A549 (cell line): ENCODE results near the gene BNIP1. TPM values are rescaled to one million over a fixed set of nuclear protein-coding genes. Genes with fewer than 3 reads are reported as not detected.
"Not testable (repeated sequence)": the region's sequence is repeated elsewhere in the genome, so short reads cannot be mapped to it uniquely, and the experiment has no call there.

ENCODE experiments used
- ATAC-seq, 2 experiments: fragments of 200-7000 bp in 1 of 2; fragments of >200 bp in 1 of 2; cut with Nextera tagmentation in 1 of 2; cut with Tn5 transposase in 1 of 2; 3 replicates each; pipeline versions ENCODE4 v1.8.0 to v1.9.1; 2018 to 2020; ENCODE audit warnings: mild to moderate bottlenecking in 1 of 2, moderate library complexity in 1 of 2
- CTCF ChIA-PET: fragments of 300-600 bp; sonication (Branson Sonifier 250); formaldehyde crosslinking; extraction: SDS; loops from one replicate; lab custom pipeline; 2021; ENCODE audit warnings: antibody characterized with exemption, inconsistent platforms; lab: Yijun Ruan, JAX
- POLR2A ChIA-PET: fragments of 350-600 bp; formaldehyde crosslinking; extraction: SDS; loops from one replicate; lab custom pipeline; 2021; ENCODE audit warnings: antibody characterized with exemption, inconsistent platforms; lab: Yijun Ruan, JAX
- DNase-seq, 2 experiments: peaks; one replicate each; pipeline versions ENCODE4 v3.0.0 to v3.0.0-alpha.2; 2011 to 2016; ENCODE audit warnings: low read depth in 1 of 2, low spot score in 1 of 2
- FAIRE-seq: peaks from 2 replicates; lab custom pipeline; 2011; peaks lifted over from hg19 to GRCh38; lab: Jason Lieb, UNC
- H3K27ac ChIP-seq, 2 experiments: fragments of >200 bp; sonication (Bioruptor Twin); formaldehyde crosslinking; 3 replicates each; pipeline ENCODE4 v1.5.1; 2016 to 2017
- H3K4me1 ChIP-seq: fragments of >200 bp; sonication (Bioruptor Twin); formaldehyde crosslinking; 3 replicates; pipeline ENCODE4 v1.6.1; 2016
- H3K4me2 ChIP-seq: fragments of >200 bp; sonication (Bioruptor Twin); formaldehyde crosslinking; 3 replicates; pipeline ENCODE4 v1.6.1; 2016
- H3K4me3 ChIP-seq: fragments of >200 bp; sonication (Bioruptor Twin); formaldehyde crosslinking; 3 replicates; pipeline ENCODE4 v1.5.1; 2016
- H3K9me3 ChIP-seq: fragments of >200 bp; sonication (Bioruptor Twin); formaldehyde crosslinking; 3 replicates; pipeline ENCODE4 v1.6.1; 2016
- BHLHE40 ChIP-seq: IDR thresholded peaks from 2 replicates; pipeline ENCODE4 v1.6.1; 2012; ENCODE audit warnings: low read depth, low read length, inconsistent platforms
- EHMT2 ChIP-seq: fragments of 200-600 bp; sonication (generic); IDR thresholded peaks from 2 replicates; pipeline ENCODE4 v1.6.1; 2016; ENCODE audit warnings: antibody characterized with exemption, low read depth, mild to moderate bottlenecking, moderate library complexity
- EP300 ChIP-seq, 2 experiments: fragments of >200 bp; sonication (Bioruptor Twin); formaldehyde crosslinking; IDR thresholded peaks; 2 replicates in 1 of 2; 3 replicates in 1 of 2; pipeline ENCODE4 v1.6.1; 2016 to 2017
- FOSL2 ChIP-seq, 2 experiments: fragments of 450-650 bp in 1 of 2; fragments of >200 bp in 1 of 2; sonication (Bioruptor Twin) in 1 of 2; formaldehyde crosslinking; IDR thresholded peaks; 2 replicates each; pipeline versions ENCODE4 v1.5.0 to v1.6.1; 2016 to 2020; ENCODE audit warnings: mild to moderate bottlenecking in 1 of 2, moderate library complexity in 1 of 2
- HDAC2 ChIP-seq: fragments of 200-600 bp; sonication (generic); IDR thresholded peaks from 2 replicates; pipeline ENCODE4 v1.6.1; 2016
- JUN ChIP-seq, 2 experiments: fragments of >200 bp; sonication (Bioruptor Twin); formaldehyde crosslinking; IDR thresholded peaks; 2 replicates in 1 of 2; 3 replicates in 1 of 2; pipeline ENCODE4 v1.6.1; 2016 to 2017
- MAFK ChIP-seq: fragments of 450-650 bp; IDR thresholded peaks from 2 replicates; pipeline ENCODE4 v1.6.1; 2014; ENCODE audit not compliant: partially characterized antibody
- MAX ChIP-seq: IDR thresholded peaks from 2 replicates; pipeline ENCODE4 v1.6.1; 2012
- MYC ChIP-seq: IDR thresholded peaks from 2 replicates; pipeline ENCODE4 v1.6.1; 2012; ENCODE audit warnings: mild to moderate bottlenecking, inconsistent platforms, low read length, improper control_type of control experiment, borderline replicate concordance
- NPAS2 ChIP-seq: fragments of 250-450 bp; sonication (Bioruptor Pico); IDR thresholded peaks from 2 replicates; pipeline ENCODE4 v1.8.0; 2022; ENCODE audit warnings: mild to moderate bottlenecking, moderate library complexity, borderline replicate concordance
- NR3C1 ChIP-seq: fragments of >200 bp; sonication (Bioruptor Twin); formaldehyde crosslinking; IDR thresholded peaks from 3 replicates; pipeline ENCODE4 v1.6.1; 2017
- PHF8 ChIP-seq: fragments of 200-600 bp; sonication (generic); IDR thresholded peaks from 2 replicates; pipeline ENCODE4 v1.6.1; 2016; ENCODE audit warnings: low read depth, mild to moderate bottlenecking, antibody characterized with exemption, moderate library complexity, borderline replicate concordance
- RCOR1 ChIP-seq: fragments of 150-350 bp; IDR thresholded peaks from 2 replicates; pipeline ENCODE4 v1.6.1; 2014; ENCODE audit warnings: antibody characterized with exemption, low read length, low read depth
- REST ChIP-seq: fragments of 200-600 bp; sonication (generic); IDR thresholded peaks from 2 replicates; pipeline ENCODE4 v1.6.1; 2016; ENCODE audit warnings: antibody characterized with exemption, mild to moderate bottlenecking, moderate library complexity
- RFX5 ChIP-seq: fragments of 450-650 bp; IDR thresholded peaks from 2 replicates; pipeline ENCODE4 v1.7.1; 2014; ENCODE audit warnings: antibody characterized with exemption, mild to moderate bottlenecking, moderate library complexity
- RNF2 ChIP-seq: fragments of 200-600 bp; sonication (generic); IDR thresholded peaks from 2 replicates; pipeline ENCODE4 v1.6.1; 2016; ENCODE audit warnings: low read depth, mild to moderate bottlenecking, antibody characterized with exemption, moderate library complexity, borderline replicate concordance
- ZC3H11A ChIP-seq: fragments of 450-650 bp; IDR thresholded peaks from 2 replicates; pipeline ENCODE4 v1.6.1; 2014; ENCODE audit warnings: antibody characterized with exemption, mild to moderate bottlenecking
- ZNF302 ChIP-seq: fragments of 250-450 bp; sonication (Bioruptor Pico); IDR thresholded peaks from 2 replicates; pipeline ENCODE4 v1.9.0; 2021; ENCODE audit warnings: inconsistent platforms, mild to moderate bottlenecking, moderate library complexity
- ZSCAN20 ChIP-seq: fragments of 250-450 bp; sonication (Bioruptor Pico); IDR thresholded peaks from 2 replicates; pipeline ENCODE4 v1.8.0; 2022; ENCODE audit warnings: mild to moderate bottlenecking, moderate library complexity
- WGBS: methylation state at CpG from one replicate; pipeline ENCODE4 v1.1.6; 2017; ENCODE audit errors: missing lambda C conversion rate; 5-methylcytosine and 5-hydroxymethylcytosine counted together
- polyA plus RNA-seq, 4 experiments: library from polyadenylated mRNA; depleted of rRNA in 3 of 4; stranded (reverse); fragments of >200 nt; fragmentation: RNase III in 1 of 4; extraction: RNeasy Plus Mini Kit Qiagen cat#74134 plus additional on column Dnase treatment in 1 of 4; gene quantifications; 2 replicates in 3 of 4; 3 replicates in 1 of 4; pipeline ENCODE4 v1.2.3, GENCODE V29; 2011 to 2017
- TF ChIP-seq, protein P1 (sequence below): IDR thresholded peaks from 2 replicates; pipeline ENCODE4 v1.6.1; 2012; ENCODE audit warnings: low read depth, borderline replicate concordance
- TF ChIP-seq, protein P2 (sequence below): fragments of 250-450 bp; sonication (Bioruptor Pico); IDR thresholded peaks from 2 replicates; pipeline ENCODE4 v1.5.0; 2021; ENCODE audit warnings: mild to moderate bottlenecking, moderate library complexity, borderline replicate concordance
- TF ChIP-seq, protein P3 (sequence below): fragments of >200 bp; sonication (Bioruptor Twin); formaldehyde crosslinking; IDR thresholded peaks from 2 replicates; pipeline ENCODE4 v1.6.1; 2016

The BNIP1 gene
- polyA plus RNA-seq, 2 of the 4 experiments (the other 2 are of a cell fraction) = 15.8 to 26.7 TPM

DNA sequence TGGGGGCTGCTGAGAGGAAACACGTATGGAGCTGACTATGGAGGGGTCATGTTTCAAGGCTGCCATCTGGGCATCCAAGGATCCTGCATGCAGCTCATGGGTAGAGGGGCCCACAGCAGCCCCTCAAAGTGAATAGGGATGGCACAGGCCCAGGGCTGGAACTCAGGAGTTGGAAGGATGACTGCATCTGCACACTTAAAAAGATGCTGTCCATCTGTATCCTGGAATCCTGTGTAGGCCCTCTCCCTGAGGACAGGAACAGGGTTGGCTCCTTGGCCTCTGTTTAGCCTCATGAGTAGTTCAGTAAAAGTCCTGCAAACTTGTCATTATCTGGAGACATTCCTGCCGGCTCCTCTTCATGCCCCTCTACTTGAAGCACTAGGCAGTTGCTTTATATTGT lies 4.0 kb downstream of the BNIP1 start:
- Histone ChIP-seq H3K4me3 (no peak overlapping the region), H3K4me1 (no peaks in the 10 kb centered on the region), H3K4me2 (no peak overlapping the region), H3K9me3 (no peaks in the 10 kb centered on the region)
- ChIA-PET POLR2A (no interaction called here), CTCF (interaction anchor here (1.5 to 1.9 kb wide), 2 partner anchors 17 to 441 kb away, joined by 3 to 5 read pairs; no protein-coding TSS in a partner anchor)
- FAIRE-seq (no peak), DNase-seq (no peak), ATAC-seq (no peak)
- 100% methylated on average over 2 of the region's 2 CpGs for WGBS
- TF ChIP-seq RNF2 = no peak
- no peak for TF ChIP-seq NR3C1
- TF ChIP-seq, protein P1, sequence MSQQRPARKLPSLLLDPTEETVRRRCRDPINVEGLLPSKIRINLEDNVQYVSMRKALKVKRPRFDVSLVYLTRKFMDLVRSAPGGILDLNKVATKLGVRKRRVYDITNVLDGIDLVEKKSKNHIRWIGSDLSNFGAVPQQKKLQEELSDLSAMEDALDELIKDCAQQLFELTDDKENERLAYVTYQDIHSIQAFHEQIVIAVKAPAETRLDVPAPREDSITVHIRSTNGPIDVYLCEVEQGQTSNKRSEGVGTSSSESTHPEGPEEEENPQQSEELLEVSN = no peak
- TF ChIP-seq REST = no peak
- TF ChIP-seq, protein P2, sequence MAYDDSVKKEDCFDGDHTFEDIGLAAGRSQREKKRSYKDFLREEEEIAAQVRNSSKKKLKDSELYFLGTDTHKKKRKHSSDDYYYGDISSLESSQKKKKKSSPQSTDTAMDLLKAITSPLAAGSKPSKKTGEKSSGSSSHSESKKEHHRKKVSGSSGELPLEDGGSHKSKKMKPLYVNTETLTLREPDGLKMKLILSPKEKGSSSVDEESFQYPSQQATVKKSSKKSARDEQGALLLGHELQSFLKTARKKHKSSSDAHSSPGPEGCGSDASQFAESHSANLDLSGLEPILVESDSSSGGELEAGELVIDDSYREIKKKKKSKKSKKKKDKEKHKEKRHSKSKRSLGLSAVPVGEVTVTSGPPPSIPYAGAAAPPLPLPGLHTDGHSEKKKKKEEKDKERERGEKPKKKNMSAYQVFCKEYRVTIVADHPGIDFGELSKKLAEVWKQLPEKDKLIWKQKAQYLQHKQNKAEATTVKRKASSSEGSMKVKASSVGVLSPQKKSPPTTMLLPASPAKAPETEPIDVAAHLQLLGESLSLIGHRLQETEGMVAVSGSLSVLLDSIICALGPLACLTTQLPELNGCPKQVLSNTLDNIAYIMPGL (CRISPR knock-in tag) = no peak
- no peak for TF ChIP-seq RFX5
- no peak for TF ChIP-seq ZC3H11A
- TF ChIP-seq EHMT2 = no peak
- no peak for TF ChIP-seq PHF8
- no peak for TF ChIP-seq HDAC2
- no peak for TF ChIP-seq ZSCAN20
- TF ChIP-seq MYC = no peak
- TF ChIP-seq JUN (IDR thresholded peaks at IDR 0.05) = no peak
- no peak for TF ChIP-seq ZNF302 (CRISPR knock-in tag)
- TF ChIP-seq RCOR1 = no peak
- TF ChIP-seq, all 56 proteins: peak for 0
- no peak overlapping the region for H3K27ac ChIP-seq

DNA sequence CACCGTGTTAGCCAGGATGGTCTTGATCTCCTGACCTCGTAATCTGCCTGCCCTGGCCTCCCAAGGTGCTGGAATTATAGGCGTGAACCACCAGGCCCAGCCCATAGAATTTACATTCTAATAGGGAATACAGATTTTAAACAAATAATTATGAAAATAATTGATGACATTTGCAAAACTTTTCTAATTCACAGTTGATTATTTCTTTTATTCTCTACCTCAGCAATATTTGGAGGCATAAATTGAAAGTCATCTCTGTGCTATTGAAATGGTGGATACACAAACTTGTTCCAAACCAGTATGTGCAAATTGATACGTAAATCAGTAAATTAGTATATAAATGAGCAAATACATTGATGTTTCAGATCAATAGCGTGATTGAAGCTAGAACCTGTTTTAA lies 8.2 kb downstream of the BNIP1 start:
- TF ChIP-seq RNF2 (no peak), MAFK (peak; percentile 73)
- no peaks in the 10 kb centered on the region for H3K4me1 ChIP-seq
- no peak for FAIRE-seq
- ChIA-PET POLR2A (no interaction called here), CTCF (interaction anchor here (0.6 to 2.3 kb wide), 4 partner anchors 10 to 72 kb away, joined by 3 to 7 read pairs (median 6); no protein-coding TSS in a partner anchor)
- H3K27ac ChIP-seq = no peak overlapping the region
- H3K4me2 ChIP-seq = no peak overlapping the region
- DNase-seq = no peak
- WGBS = 94% methylated on average over 5 of the region's 5 CpGs
- H3K4me3 ChIP-seq = no peak overlapping the region
- no peaks in the 10 kb centered on the region for H3K9me3 ChIP-seq
- ATAC-seq = no peak

DNA sequence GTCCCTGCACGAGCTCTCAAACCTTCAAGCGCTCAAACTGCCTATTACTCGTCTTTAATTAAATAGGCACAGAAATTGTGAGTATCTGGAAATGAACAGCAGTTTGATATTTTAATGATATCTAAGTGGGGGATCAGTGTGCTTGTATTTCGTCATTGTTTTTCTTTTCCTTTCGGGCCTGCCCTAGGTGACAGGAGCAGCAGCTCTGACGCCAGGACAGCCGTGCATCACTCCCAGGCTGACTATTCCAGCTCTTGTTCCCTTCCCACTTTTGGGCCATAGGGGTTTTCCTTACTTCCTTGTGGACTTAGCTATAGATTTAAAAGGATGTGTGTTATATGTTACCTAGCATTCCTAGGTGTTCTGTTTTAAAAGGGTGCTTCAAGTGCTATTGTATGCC lies 9.5 kb downstream of the BNIP1 start:
- TF ChIP-seq FOSL2 (IDR thresholded peaks at IDR 0.05) = no peak
- TF ChIP-seq FOSL2 (CRISPR knock-in tag; IDR thresholded peaks at IDR 0.05) = no peak
- TF ChIP-seq BHLHE40 = no peak
- no peak for TF ChIP-seq NPAS2 (CRISPR knock-in tag)
- TF ChIP-seq JUN (IDR thresholded peaks at IDR 0.05) = no peak
- TF ChIP-seq, protein P3, sequence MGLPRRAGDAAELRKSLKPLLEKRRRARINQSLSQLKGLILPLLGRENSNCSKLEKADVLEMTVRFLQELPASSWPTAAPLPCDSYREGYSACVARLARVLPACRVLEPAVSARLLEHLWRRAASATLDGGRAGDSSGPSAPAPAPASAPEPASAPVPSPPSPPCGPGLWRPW = no peak
- no peak for TF ChIP-seq EP300 (IDR thresholded peaks at IDR 0.05)
- no peak for TF ChIP-seq MAX
- 91% methylated on average over 7 of the region's 7 CpGs for WGBS
- FAIRE-seq (no peak), ATAC-seq (no peak), DNase-seq (no peak)
- H3K4me3 ChIP-seq = no peak overlapping the region
- H3K4me2 ChIP-seq = no peak overlapping the region
- ChIA-PET CTCF (interaction anchor here (1.3 to 2.8 kb wide), 3 partner anchors 10 to 175 kb away, joined by 4 to 15 read pairs (median 7); partner anchors contain the start of gene BNIP1), POLR2A (no interaction called here)
- no peaks in the 10 kb centered on the region for H3K9me3 ChIP-seq
- H3K27ac ChIP-seq = no peak overlapping the region
- no peaks in the 10 kb centered on the region for H3K4me1 ChIP-seq

GRCh38 chr5:173154619-173155018 lies 10.3 kb downstream of the BNIP1 start:
- CTCF ChIA-PET = interaction anchor here (2.8 kb wide), 1 partner anchor 11 kb away, joined by 15 read pairs; the partner anchor contains the start of gene BNIP1
- DNase-seq, H3K9me3 ChIP-seq, H3K4me1 ChIP-seq, POLR2A ChIA-PET, H3K4me2 ChIP-seq, ATAC-seq, H3K27ac ChIP-seq, H3K4me3 ChIP-seq, FAIRE-seq: not testable (repeated sequence)
- WGBS = 88% methylated on average over 5 of the region's 5 CpGs
